Epithelial cell of proximal tubule (primary cell): Measurements from ENCODE around the gene BCL2. TPM values are rescaled to one million over a fixed set of nuclear protein-coding genes. Genes with fewer than 3 reads are reported as not detected.

Experiments used
- DNase-seq: peaks from one replicate; pipeline ENCODE4 v3.0.0-alpha.2; 2011; ENCODE audit warnings: low read depth
- H3K4me3 ChIP-seq: 2 replicates; pipeline ENCODE4 v1.5.1; 2011; ENCODE audit warnings: low read depth, mild to moderate bottlenecking, low read length
- total RNA-seq: library from RNA; depleted of rRNA; stranded (reverse); fragments of >200 nt; gene quantifications from 2 replicates; pipeline ENCODE4 v1.2.3, GENCODE V29; 2015
- TF ChIP-seq, protein P1 (sequence below): conservative IDR thresholded peaks from 2 replicates; pipeline ENCODE4 v1.5.1; 2012; ENCODE audit warnings: low read depth, mild to moderate bottlenecking, low read length

BCL2 gene
- total RNA-seq, 1 donor from 2014 or later: 4.7 TPM

DNA sequence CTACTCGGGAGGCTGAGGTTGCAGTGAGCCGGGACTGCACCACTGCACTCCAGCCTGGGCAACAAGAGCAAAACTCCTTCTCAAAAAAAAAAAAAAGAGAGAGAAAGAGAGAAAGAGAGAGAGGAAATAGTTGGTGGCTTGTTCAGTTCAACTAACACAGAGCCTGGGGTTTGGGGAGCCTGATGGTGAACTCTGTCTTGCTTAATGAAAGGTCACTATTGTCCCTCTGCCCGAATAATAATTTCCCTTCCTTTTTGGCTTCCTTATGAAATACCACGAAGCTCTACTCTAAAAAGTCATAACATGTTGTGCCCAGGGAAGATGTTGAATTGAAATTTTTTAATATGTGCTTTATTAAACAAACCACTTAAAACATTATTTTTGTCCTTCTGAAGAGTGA is 17.3 kb downstream of the BCL2 start:
- H3K4me3 ChIP-seq: no peak overlapping the region
- TF ChIP-seq, protein P1, sequence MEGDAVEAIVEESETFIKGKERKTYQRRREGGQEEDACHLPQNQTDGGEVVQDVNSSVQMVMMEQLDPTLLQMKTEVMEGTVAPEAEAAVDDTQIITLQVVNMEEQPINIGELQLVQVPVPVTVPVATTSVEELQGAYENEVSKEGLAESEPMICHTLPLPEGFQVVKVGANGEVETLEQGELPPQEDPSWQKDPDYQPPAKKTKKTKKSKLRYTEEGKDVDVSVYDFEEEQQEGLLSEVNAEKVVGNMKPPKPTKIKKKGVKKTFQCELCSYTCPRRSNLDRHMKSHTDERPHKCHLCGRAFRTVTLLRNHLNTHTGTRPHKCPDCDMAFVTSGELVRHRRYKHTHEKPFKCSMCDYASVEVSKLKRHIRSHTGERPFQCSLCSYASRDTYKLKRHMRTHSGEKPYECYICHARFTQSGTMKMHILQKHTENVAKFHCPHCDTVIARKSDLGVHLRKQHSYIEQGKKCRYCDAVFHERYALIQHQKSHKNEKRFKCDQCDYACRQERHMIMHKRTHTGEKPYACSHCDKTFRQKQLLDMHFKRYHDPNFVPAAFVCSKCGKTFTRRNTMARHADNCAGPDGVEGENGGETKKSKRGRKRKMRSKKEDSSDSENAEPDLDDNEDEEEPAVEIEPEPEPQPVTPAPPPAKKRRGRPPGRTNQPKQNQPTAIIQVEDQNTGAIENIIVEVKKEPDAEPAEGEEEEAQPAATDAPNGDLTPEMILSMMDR: no peak
- no peak for DNase-seq

GRCh38 chr18:63301434-63301833 is 18.1 kb downstream of the BCL2 start:
- TF ChIP-seq, protein P1: no peak
- no peak for DNase-seq
- no peak overlapping the region for H3K4me3 ChIP-seq

DNA sequence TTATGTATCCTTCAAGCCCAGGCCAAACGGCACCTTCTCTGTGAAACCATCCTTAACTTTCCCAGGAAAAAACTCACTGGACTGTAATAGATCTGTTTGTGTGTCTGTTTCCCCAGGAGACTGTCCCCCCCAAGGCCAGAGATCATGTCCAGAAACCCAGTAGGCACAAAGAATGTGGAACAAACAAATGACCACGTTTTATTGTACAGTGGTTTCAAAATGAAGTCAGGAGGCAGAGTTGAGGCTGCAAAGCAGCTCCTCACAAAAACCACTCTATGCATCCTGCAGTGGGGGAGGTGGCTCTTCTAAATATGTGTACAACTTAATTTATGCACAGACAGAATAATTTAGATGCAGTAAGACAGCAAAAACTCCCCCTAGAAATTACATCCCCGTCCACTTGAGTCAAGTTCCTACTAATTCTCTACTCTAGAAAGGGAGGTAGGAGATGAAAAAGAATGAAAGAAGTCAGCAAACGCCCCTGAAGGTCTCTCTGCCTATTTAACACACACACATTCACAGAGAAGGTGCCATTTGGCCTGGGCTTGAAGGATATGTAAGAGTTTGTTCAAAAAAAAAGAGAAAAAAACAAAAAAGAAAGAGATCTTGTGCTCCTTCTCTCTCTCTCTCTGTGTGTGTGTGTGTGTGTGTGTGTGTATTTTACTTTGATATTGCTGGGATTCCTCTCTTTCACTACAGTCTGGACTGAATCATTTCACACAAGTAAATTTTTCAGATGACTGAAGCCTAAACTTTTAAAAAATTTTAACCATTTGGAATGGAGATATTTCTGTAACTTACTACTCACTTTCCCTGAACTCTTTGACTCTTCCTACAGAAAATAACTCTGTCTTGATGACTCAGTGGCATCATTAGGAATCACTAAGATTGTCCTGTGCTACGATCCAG is 19.5 kb downstream of the BCL2 start:
- peak overlapping the region; percentile 12 for H3K4me3 ChIP-seq
- TF ChIP-seq, protein P1: no peak
- peak; percentile 89 for DNase-seq

DNA sequence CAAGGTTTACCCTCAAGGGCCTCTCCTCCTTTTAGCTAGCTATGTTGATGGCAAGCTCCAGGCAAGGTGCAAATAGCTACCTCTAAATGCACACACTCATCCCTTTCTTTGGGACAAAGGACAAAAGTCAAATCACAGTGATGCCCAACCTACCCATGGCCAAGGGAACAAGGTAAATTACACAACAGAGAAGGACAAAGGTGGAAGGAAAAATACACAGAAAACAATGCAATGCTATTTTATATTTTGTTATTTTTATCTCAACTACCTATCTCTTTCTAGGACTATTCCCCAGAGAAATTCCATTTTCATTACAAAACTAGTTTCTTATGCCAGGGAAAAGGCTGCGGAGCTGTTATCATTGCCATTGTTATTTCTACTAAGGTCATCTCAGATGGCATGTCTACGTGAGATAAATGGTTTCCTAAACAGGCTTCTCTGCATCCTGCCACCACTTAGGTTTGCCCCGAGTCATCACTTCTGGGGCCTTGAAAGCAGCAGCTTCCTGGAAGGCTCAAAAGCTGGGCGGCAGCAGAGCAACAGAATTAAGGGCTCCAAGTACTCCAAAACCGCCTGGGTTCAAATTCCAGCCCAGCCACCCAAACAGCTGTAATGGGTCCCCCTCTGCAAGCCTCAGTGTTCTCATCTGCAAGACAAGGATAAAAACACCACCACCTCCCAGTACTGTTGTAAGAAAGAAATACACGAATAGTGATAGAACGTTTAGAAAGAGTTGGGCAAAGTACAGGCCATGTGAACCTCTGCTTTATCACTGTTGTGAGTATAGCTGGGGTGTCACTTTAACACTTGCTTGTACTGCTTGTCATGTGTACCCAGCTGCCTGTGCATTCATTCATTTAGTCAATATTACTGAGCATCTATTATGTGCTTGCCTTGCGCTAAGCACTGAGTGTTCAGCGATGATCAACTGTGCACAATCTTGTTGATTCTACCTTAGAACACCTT is 20.9 kb downstream of the BCL2 start:
- H3K4me3 ChIP-seq: no peak overlapping the region
- TF ChIP-seq, protein P1: no peak
- DNase-seq: no peak

DNA sequence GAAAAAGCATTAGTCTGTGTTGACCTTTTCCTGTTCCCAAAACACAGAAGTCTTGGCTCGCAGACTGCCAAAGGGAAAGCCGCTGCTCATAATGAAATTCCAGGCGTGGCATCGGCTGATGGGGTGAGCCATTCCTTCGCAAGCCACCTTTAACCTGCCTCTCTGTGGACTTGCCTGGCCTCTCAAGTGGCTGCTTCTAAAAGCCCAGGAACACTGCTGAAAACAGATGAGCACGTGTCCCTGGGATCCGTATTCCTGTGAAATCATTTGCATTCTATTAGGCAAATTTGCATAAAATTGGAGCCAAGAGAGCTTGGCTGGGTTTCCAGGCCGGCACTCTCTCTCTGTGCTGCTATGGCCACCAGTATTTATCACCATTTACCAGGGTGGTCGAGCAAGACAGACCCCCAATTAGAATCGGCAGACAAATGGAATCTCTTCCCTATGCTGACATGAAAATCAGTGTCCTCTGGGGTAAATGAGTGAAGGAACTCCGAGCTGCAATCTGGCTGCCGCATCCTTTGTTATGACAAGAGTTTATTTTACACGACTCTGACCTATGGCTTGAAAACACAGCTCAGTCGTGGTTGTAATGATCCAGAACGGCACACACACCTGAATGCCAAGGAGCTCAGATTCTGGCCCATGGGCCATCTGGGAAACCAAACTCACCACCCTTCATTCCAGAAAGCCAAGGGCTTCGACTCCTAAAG is 21.7 kb downstream of the BCL2 start:
- DNase-seq: no peak
- no peak overlapping the region for H3K4me3 ChIP-seq
- TF ChIP-seq, protein P1: no peak

- TF ChIP-seq, protein P1: no peak
- no peak overlapping the region for H3K4me3 ChIP-seq
- DNase-seq: no peak
Measured at GRCh38 chr18:63293935-63294334, 25.6 kb downstream of the BCL2 start.
